ENCODE results near the gene BHLHA9.

DNA sequence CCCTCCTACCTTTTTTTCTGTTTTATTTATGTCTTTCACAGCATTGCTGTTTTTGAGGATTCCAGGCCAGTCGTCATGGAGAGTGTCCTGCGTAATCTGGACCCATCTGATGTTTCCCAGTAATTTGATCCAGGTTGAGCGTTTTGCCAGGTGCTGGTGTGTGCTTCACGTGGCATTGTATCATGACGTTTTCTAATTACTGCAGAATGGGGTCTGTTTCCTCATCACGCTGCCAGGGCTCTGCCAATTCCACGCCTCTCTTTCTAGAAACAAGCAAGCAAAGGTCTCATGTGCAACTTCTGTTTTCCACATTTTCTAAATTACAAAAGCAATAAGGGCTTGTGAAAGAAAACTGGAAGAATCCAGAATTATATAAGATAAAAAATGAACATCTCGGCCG, 28.3 kb upstream of the BHLHA9 start:
- TF ChIP-seq POLR2AphosphoS5 (IDR thresholded peaks at IDR 0.05; ENCODE audit: borderline replicate concordance, low read depth, low read length), result no peak
- TF ChIP-seq EZH2 (IDR thresholded peaks at IDR 0.05), result no peak

Measured in SK-N-MC (cell line).